WTC11 (cell line): ENCODE measurements around the gene RMRP.

Experiments used
- ATF1 ChIP-seq: sonication (generic); formaldehyde crosslinking; IDR thresholded peaks from 2 replicates; pipeline ENCODE4 v1.8.1; 2023; ENCODE audit warnings: mild to moderate bottlenecking, moderate library complexity, missing genetic modification reagents
- ATF2 ChIP-seq: sonication (generic); formaldehyde crosslinking; IDR thresholded peaks from 2 replicates; pipeline ENCODE4 v1.8.1; 2022; ENCODE audit warnings: low read depth, missing genetic modification reagents, borderline replicate concordance
- CREM ChIP-seq: sonication (generic); formaldehyde crosslinking; IDR thresholded peaks from 2 replicates; pipeline ENCODE4 v1.8.1; 2022; ENCODE audit warnings: mild to moderate bottlenecking, missing genetic modification reagents, moderate library complexity
- CTCF ChIP-seq: fragments of 200-600 bp; IDR thresholded peaks from 2 replicates; pipeline ENCODE4 v1.8.0; 2022; ENCODE audit warnings: antibody characterized with exemption
- FOXP1 ChIP-seq: sonication (generic); formaldehyde crosslinking; IDR thresholded peaks from 2 replicates; pipeline ENCODE4 v1.8.0; 2022; ENCODE audit warnings: missing genetic modification reagents, mild to moderate bottlenecking, moderate library complexity, borderline replicate concordance
- GABPB1 ChIP-seq: sonication (generic); formaldehyde crosslinking; IDR thresholded peaks from 2 replicates; pipeline ENCODE4 v1.8.1; 2023; ENCODE audit warnings: mild to moderate bottlenecking, missing genetic modification reagents
- GRHL2 ChIP-seq: fragments of 250-450 bp; sonication (Bioruptor Pico); IDR thresholded peaks from 2 replicates; pipeline ENCODE4 v1.8.0; 2022; ENCODE audit warnings: mild to moderate bottlenecking, moderate library complexity; ENCODE audit not compliant: insufficient replicate concordance, severe bottlenecking
- NR2C2 ChIP-seq: sonication (generic); formaldehyde crosslinking; IDR thresholded peaks from 2 replicates; pipeline ENCODE4 v1.8.0; 2022; ENCODE audit warnings: mild to moderate bottlenecking, missing genetic modification reagents
- SOX15 ChIP-seq: fragments of 250-450 bp; sonication (Bioruptor Pico); IDR thresholded peaks from 2 replicates; pipeline ENCODE4 v1.9.0; 2021; ENCODE audit warnings: mild to moderate bottlenecking
- TP53 ChIP-seq: sonication (generic); formaldehyde crosslinking; IDR thresholded peaks from 2 replicates; pipeline ENCODE4 v1.8.1; 2023; ENCODE audit warnings: mild to moderate bottlenecking, missing genetic modification reagents
- USF2 ChIP-seq: sonication (generic); formaldehyde crosslinking; IDR thresholded peaks from 2 replicates; pipeline ENCODE4 v1.8.1; 2023; ENCODE audit warnings: mild to moderate bottlenecking, missing genetic modification reagents, moderate library complexity
- ZNF396 ChIP-seq: fragments of 250-450 bp; sonication (Bioruptor Pico); IDR thresholded peaks from 2 replicates; pipeline ENCODE4 v1.8.0; 2021; ENCODE audit warnings: mild to moderate bottlenecking, moderate library complexity, borderline replicate concordance
- ZNF416 ChIP-seq: fragments of 250-450 bp; sonication (Bioruptor Pico); IDR thresholded peaks from 2 replicates; pipeline ENCODE4 v1.9.0; 2021; ENCODE audit warnings: mild to moderate bottlenecking, inconsistent platforms

GRCh38 chr9:35609001-35609819 lies 48.6 kb downstream of the RMRP start:
- TF ChIP-seq TP53 (CRISPR knock-in tag) (no peak), CTCF (no peak), GRHL2 (no peak), GABPB1 (no peak), ATF1 (CRISPR knock-in tag) (no peak), ATF2 (no peak), FOXP1 (no peak), ZNF416 (CRISPR knock-in tag) (no peak), USF2 (no peak), CREM (CRISPR knock-in tag) (no peak), SOX15 (CRISPR knock-in tag) (no peak), ZNF396 (CRISPR knock-in tag) (no peak), NR2C2 (CRISPR knock-in tag) (no peak)
